Loucy (cell line): Measurements from ENCODE around the gene WFDC2.
A peak's percentile ranks its signal among the peaks of the same experiment; 100 is the strongest.

Source experiments
- H2AFZ ChIP-seq: fragments of 200-600 bp; sonication (generic); 2 replicates; pipeline ENCODE4 v1.6.0; 2016; ENCODE audit warnings: antibody characterized with exemption, mild to moderate bottlenecking, low read length, moderate library complexity
- H3F3A ChIP-seq: fragments of 200-600 bp; 2 replicates; pipeline ENCODE4 v1.6.0; 2016; ENCODE audit warnings: antibody characterized with exemption, low read depth, mild to moderate bottlenecking
- H3K27me3 ChIP-seq: fragments of 200-600 bp; sonication (generic); 2 replicates; pipeline ENCODE4 v1.6.1; 2014; ENCODE audit warnings: low read length, mild to moderate bottlenecking; ENCODE audit not compliant: insufficient read depth, poor library complexity, severe bottlenecking
- H3K36me3 ChIP-seq: fragments of 200-600 bp; sonication (generic); 2 replicates; pipeline ENCODE4 v1.6.1; 2016; ENCODE audit warnings: low read length; ENCODE audit not compliant: insufficient read depth
- H3K4me1 ChIP-seq: fragments of 200-600 bp; sonication (generic); 2 replicates; pipeline ENCODE4 v1.5.1; 2014; ENCODE audit warnings: low read length, mild to moderate bottlenecking; ENCODE audit not compliant: insufficient read depth, poor library complexity, severe bottlenecking
- H3K4me2 ChIP-seq: fragments of 200-600 bp; sonication (generic); 2 replicates; pipeline ENCODE4 v1.6.0; 2014; ENCODE audit warnings: antibody characterized with exemption, low read length, low read depth, mild to moderate bottlenecking; ENCODE audit not compliant: poor library complexity, severe bottlenecking
- H3K4me3 ChIP-seq: fragments of 200-600 bp; sonication (generic); 2 replicates; pipeline ENCODE4 v1.5.1; 2014; ENCODE audit warnings: low read length, mild to moderate bottlenecking, mixed read lengths; ENCODE audit not compliant: poor library complexity, severe bottlenecking
- H3K79me2 ChIP-seq: fragments of 200-600 bp; sonication (generic); 2 replicates; pipeline ENCODE4 v1.6.1; 2014; ENCODE audit warnings: low read length; ENCODE audit not compliant: insufficient read depth
- H3K9ac ChIP-seq: fragments of 200-600 bp; sonication (generic); 2 replicates; pipeline ENCODE4 v1.6.0; 2014; ENCODE audit warnings: mild to moderate bottlenecking, low read depth, low read length, moderate library complexity; ENCODE audit not compliant: poor library complexity, severe bottlenecking
- H3K9me2 ChIP-seq: fragments of 200-600 bp; sonication (generic); replicated peaks from 2 replicates; pipeline ENCODE4 v1.6.1; 2016; ENCODE audit warnings: low read depth, low read length, mixed read lengths
- H3K9me3 ChIP-seq: fragments of 200-600 bp; sonication (generic); 2 replicates; pipeline ENCODE4 v1.6.1; 2014; ENCODE audit warnings: mild to moderate bottlenecking, antibody characterized with exemption, low read length, low read depth; ENCODE audit not compliant: insufficient read depth
- H4K20me1 ChIP-seq: fragments of 200-600 bp; sonication (generic); 2 replicates; pipeline ENCODE4 v1.6.0; 2014; ENCODE audit warnings: antibody characterized with exemption, low read length, mild to moderate bottlenecking; ENCODE audit not compliant: insufficient read depth, poor library complexity, severe bottlenecking
- EZH2phosphoT487 ChIP-seq: fragments of 200-600 bp; IDR thresholded peaks from 2 replicates; pipeline ENCODE4 v1.6.1; 2018; ENCODE audit warnings: antibody characterized with exemption, mild to moderate bottlenecking, moderate library complexity, borderline replicate concordance
- TF ChIP-seq, protein P1 (sequence below): fragments of 200-600 bp; sonication (generic); conservative IDR thresholded peaks from 2 replicates; pipeline ENCODE4 v1.5.1; 2014; ENCODE audit warnings: mild to moderate bottlenecking, antibody characterized with exemption, low read length

WFDC2 gene

DNA sequence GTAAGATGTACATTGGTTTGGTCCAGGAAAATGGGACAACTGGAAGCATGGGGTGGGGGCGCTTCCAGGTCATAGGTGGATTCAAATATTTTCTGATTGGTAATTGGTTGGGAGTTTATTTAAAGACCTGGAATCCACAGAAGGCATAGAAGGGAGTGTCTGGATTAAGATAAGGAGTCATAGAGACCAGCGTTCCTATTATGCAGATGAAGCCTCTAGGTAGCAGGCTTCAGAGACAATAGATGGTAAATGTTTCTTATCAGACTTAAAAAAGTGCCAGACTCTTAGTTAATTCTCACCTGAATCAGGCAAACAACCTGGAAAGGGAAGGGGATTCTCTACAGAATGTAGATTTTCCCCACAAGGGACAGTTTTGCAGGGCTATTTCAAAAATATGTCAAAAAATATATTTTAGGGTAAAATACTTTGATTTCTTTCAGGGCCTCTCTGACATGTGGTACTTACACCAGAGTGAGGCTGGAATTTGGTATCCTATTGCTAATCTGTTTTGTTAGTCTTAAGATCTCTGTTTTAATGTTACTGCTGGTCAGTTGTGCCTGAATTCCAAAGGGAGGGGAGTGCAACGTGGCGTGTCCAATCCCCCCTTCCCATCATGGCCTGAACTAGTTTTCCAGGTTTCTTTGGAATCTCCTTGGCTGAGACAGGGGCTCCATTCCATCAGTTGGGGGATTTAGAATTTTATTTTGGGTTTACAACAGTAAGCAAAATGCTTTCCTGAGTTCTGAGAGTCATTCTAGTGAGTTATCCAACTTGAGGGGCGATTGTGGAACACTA, 28.5 kb upstream of the WFDC2 start:
- no peaks in the 10 kb centered on the region for H3F3A ChIP-seq
- no peaks in the 10 kb centered on the region for H3K36me3 ChIP-seq
- no peaks in the 10 kb centered on the region for H3K9me3 ChIP-seq
- H3K4me2 ChIP-seq: no peak overlapping the region
- no peak for TF ChIP-seq EZH2phosphoT487
- TF ChIP-seq, protein P1, sequence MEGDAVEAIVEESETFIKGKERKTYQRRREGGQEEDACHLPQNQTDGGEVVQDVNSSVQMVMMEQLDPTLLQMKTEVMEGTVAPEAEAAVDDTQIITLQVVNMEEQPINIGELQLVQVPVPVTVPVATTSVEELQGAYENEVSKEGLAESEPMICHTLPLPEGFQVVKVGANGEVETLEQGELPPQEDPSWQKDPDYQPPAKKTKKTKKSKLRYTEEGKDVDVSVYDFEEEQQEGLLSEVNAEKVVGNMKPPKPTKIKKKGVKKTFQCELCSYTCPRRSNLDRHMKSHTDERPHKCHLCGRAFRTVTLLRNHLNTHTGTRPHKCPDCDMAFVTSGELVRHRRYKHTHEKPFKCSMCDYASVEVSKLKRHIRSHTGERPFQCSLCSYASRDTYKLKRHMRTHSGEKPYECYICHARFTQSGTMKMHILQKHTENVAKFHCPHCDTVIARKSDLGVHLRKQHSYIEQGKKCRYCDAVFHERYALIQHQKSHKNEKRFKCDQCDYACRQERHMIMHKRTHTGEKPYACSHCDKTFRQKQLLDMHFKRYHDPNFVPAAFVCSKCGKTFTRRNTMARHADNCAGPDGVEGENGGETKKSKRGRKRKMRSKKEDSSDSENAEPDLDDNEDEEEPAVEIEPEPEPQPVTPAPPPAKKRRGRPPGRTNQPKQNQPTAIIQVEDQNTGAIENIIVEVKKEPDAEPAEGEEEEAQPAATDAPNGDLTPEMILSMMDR: no peak
- no peak overlapping the region for H3K9ac ChIP-seq
- H4K20me1 ChIP-seq: no peaks in the 10 kb centered on the region
- H3K27me3 ChIP-seq: no peaks in the 10 kb centered on the region
- H2AFZ ChIP-seq: no peak overlapping the region
- no peak overlapping the region for H3K4me3 ChIP-seq
- H3K9me2 ChIP-seq: no peaks in the 10 kb centered on the region
- H3K4me1 ChIP-seq: peaks cover 42% of the 10 kb centered on the region
- H3K79me2 ChIP-seq: no peaks in the 10 kb centered on the region

DNA sequence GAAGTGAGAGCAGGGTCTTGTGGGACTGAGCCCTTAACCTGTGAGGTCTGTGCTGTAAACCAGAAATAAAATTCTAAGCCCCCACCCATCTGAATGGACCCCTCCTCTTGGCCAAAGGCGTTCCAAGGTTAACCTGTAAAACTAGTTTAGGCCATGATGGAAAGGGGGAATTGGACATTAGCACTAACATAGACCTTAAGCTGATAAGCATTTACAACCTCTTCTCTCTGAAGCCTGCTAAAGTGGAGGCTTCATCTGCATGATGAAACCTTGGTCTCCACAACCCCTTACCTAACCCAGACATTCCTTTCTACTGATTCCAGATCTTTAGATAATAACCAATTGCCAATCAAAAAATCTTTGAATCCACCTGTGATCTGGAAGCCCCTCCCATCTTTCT, 27.8 kb upstream of the WFDC2 start:
- H3K36me3 ChIP-seq: no peaks in the 10 kb centered on the region
- no peaks in the 10 kb centered on the region for H4K20me1 ChIP-seq
- H2AFZ ChIP-seq: no peak overlapping the region
- H3K79me2 ChIP-seq: no peaks in the 10 kb centered on the region
- TF ChIP-seq, protein P1: no peak
- TF ChIP-seq EZH2phosphoT487: no peak
- no peaks in the 10 kb centered on the region for H3K9me2 ChIP-seq
- no peaks in the 10 kb centered on the region for H3K9me3 ChIP-seq
- no peak overlapping the region for H3K9ac ChIP-seq
- H3K4me1 ChIP-seq: peaks cover 37% of the 10 kb centered on the region
- no peak overlapping the region for H3K4me3 ChIP-seq
- H3F3A ChIP-seq: no peaks in the 10 kb centered on the region
- H3K27me3 ChIP-seq: no peaks in the 10 kb centered on the region
- no peak overlapping the region for H3K4me2 ChIP-seq

DNA sequence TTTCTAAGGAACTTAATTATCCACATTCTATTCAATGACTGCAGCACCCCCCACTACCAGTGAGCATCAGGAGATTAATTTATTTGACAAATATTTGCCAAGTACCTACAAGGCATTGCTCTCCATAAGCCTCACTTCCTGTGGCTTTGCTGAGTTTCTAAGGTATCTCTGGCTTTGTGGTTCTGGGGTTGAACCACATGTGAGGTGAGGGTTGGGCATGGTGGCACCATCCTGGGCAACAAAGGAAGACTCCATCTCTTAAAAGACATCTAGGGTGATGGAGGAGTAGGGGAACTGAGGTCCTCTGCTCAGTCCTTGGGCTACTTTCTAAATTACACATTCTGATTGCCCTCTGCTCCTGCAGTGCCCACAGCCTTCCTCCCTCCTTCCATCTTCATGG, 25.5 kb upstream of the WFDC2 start:
- H3K79me2 ChIP-seq: no peaks in the 10 kb centered on the region
- no peaks in the 10 kb centered on the region for H3F3A ChIP-seq
- no peaks in the 10 kb centered on the region for H3K36me3 ChIP-seq
- TF ChIP-seq, protein P1: no peak
- no peak; the same call in 1 of the 2 replicates for TF ChIP-seq EZH2phosphoT487
- H3K9me2 ChIP-seq: no peaks in the 10 kb centered on the region
- H3K4me2 ChIP-seq: peak overlapping the region; percentile 35
- H3K9ac ChIP-seq: no peak overlapping the region
- peaks cover 37% of the 10 kb centered on the region for H3K4me1 ChIP-seq
- no peaks in the 10 kb centered on the region for H3K9me3 ChIP-seq
- peak overlapping the region; percentile 40 for H3K4me3 ChIP-seq
- no peak overlapping the region for H2AFZ ChIP-seq
- H3K27me3 ChIP-seq: no peaks in the 10 kb centered on the region
- H4K20me1 ChIP-seq: no peaks in the 10 kb centered on the region
